Stimulated activated CD4-positive, alpha-beta T cell treated with anti-CD3 and anti-CD28 coated beads, Interleukin-2, amount 100 ng/mL, for 4 hours (primary cell): ENCODE results near the gene NEDD8.

Source experiments
- DNase-seq: peaks from one replicate; pipeline ENCODE4 v3.0.0-alpha.2; 2020; ENCODE audit warnings: low read depth

NEDD8 gene

GRCh38 chr14:24179961-24180796, 52.0 kb downstream of the NEDD8 start:
- DNase-seq: no peak

DNA sequence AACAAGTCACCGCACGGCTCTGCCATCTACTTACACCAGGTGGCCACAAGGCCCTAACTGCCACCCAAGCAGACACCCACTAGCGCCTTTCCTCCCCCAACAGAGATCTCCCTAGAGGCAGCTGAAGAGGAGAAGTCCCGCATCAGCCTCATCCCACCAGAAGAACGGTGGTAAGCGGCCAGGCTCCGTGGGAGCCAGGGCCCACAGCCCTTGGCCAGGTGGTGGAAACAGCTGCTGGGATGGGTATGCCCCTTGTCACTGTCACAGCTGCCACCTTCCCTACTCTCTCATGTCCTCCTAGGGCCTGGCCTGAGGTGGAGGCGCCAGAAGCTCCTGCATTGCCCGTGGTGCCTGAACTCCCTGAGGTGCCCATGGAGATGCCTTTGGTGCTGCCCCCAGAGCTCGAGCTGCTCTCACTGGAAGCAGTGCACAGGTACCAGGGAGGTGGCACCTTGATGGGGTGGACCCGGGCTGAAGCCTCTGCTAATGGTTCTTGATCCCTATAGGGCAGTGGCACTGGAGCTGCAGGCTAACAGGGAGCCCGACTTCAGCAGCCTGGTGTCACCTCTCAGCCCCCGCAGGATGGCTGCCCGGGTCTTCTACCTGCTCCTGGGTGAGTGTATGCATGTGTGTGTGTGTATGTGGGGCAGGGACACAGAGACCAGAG, 52.7 kb downstream of the NEDD8 start:
- no peak for DNase-seq

- no peak for DNase-seq
Measured at GRCh38 chr14:24178399-24179178, 53.6 kb downstream of the NEDD8 start.

GRCh38 chr14:24177891-24178290, 54.3 kb downstream of the NEDD8 start:
- DNase-seq: no peak

GRCh38 chr14:24177041-24177825, 54.9 kb downstream of the NEDD8 start:
- DNase-seq: no peak

DNA sequence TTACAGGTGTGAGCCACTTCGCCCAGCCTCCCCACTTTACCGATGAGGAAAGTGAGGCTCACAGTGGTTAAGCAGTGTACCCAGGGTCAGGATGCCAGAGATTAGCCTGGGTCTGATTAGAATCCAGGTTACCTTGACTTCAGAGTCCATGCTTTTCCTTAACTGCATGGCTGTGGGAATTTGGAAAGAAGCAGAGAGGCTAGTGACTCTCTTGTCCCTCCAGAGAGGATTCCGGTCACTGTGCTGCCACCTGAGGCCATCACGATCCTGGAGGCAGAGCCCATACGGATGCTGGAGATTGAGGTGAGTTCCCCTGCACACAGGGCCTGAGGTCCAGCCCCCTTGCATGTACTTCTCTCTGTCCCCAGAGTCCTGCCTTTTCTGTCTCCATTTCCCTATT, 55.6 kb downstream of the NEDD8 start:
- no peak for DNase-seq

GRCh38 chr14:24172871-24173281, 59.3 kb downstream of the NEDD8 start:
- DNase-seq: no peak

- DNase-seq: no peak
Measured at GRCh38 chr14:24172261-24172860, 59.8 kb downstream of the NEDD8 start.

GRCh38 chr14:24171422-24172260, 60.5 kb downstream of the NEDD8 start, which contains the start of gene REC8:
REC8 (plus strand) TSS chr14:24172080; CDS start chr14:24172553, 473 bp downstream.
- DNase-seq: peak; percentile 33

DNA sequence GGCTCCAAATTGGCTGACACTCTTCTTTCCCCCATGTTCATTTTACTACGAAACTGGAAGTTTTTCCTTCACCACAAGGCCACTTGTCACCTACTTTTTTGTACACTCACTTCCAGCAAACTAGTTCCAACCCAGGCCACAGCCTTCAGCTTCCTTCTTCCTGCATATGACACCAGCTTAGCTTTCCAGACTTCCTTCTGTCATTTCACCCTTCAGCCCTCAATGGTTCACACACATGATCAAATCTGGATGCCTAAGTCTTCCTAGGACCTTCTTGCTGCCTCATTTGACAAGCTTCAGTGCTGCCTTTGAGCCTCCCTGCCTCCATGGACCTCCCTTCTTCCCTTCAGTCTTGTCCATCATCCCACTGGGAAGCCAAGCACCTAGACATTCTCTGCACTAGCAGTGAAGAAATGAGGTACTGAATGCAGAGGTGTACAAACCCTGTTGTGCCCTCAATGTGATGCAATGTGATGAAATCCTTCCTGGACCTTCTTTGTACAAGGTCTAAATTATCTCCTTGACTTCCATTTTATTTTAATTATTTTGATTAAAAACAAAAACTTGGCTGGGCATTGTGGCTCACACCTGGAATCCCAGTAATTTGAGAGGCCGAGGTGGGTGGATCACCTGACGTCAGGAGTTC, 64.6 kb downstream of the NEDD8 start:
- DNase-seq: no peak
